HCT116 (cell line): ENCODE data around the gene ATP11B. TPM values are rescaled to one million over a fixed set of nuclear protein-coding genes. Genes with fewer than 3 reads are reported as not detected.

Experiments
- ATAC-seq: fragments of 200-7000 bp; cut with Tn5 transposase; 2 replicates; pipeline ENCODE4 v1.9.1; 2020; ENCODE audit warnings: mild to moderate bottlenecking, moderate library complexity
- BruUV-seq: library from RNA; stranded (reverse); fragments of 400-500 nt; replicated peaks from 2 replicates; lab custom pipeline; 2021; lab: Mats Ljungman, UMichigan
- CTCF ChIA-PET: fragments of 300-600 bp; sonication (Branson Sonifier 250); formaldehyde crosslinking; loops from one replicate; lab custom pipeline; 2021; ENCODE audit warnings: antibody characterized with exemption; lab: Charles Lee
- POLR2A ChIA-PET: fragments of 300-600, 350-600 bp; sonication (Branson Sonifier 250); formaldehyde crosslinking; loops from one replicate; lab custom pipeline; 2021; ENCODE audit warnings: antibody characterized with exemption; lab: Charles Lee
- RAD21 ChIA-PET, 2 experiments: fragments of 300-600 bp; sonication (Branson Sonifier 250); formaldehyde crosslinking; loops; one replicate each; lab custom pipeline; 2023; ENCODE audit warnings: low total read pairs in 2 of 2; ENCODE audit not compliant: uncharacterized antibody in 2 of 2, unreplicated experiment in 2 of 2, low non-redundant PET in 1 of 2; lab: Charles Lee
- DNase-seq: peaks from one replicate; pipeline ENCODE4 v3.0.0-alpha.2; 2010; ENCODE audit warnings: low read depth, low spot score
- H2AFZ ChIP-seq: fragments of 200-600 bp; shearing (Covaris generic), sonication (generic); 2 replicates; pipeline ENCODE4 v1.6.1; 2017; ENCODE audit warnings: low read depth, mixed run types, mixed read lengths, antibody characterized with exemption, low read length; ENCODE audit not compliant: poor library complexity, severe bottlenecking
- H3K27ac ChIP-seq: 2 replicates; pipeline ENCODE4 v1.5.1; 2012; ENCODE audit warnings: low read depth, low read length
- H3K27me3 ChIP-seq: fragments of 200-600 bp; sonication (generic); 2 replicates; pipeline ENCODE4 v1.6.1; 2016; ENCODE audit warnings: mixed run types, low read length, mixed read lengths; ENCODE audit not compliant: insufficient read depth
- H3K36me3 ChIP-seq, 2 experiments: fragments of 200-500 bp in 1 of 2; fragments of 200-600 bp in 1 of 2; sonication (Bioruptor generic) in 1 of 2; sonication (generic) in 1 of 2; 2 replicates each; pipeline versions ENCODE4 v1.5.1 to v1.6.1; 2014 to 2016; ENCODE audit warnings: low read length in 2 of 2, inconsistent platforms in 1 of 2, mixed read lengths in 1 of 2, mixed run types in 1 of 2; ENCODE audit not compliant: insufficient read depth in 2 of 2, control insufficient read depth in 1 of 2
- H3K4me1 ChIP-seq, 2 experiments: fragments of 200-600 bp in 1 of 2; sonication (generic) in 1 of 2; 2 replicates each; pipeline versions ENCODE4 v1.5.1 to v1.6.1; 2012 to 2017; ENCODE audit warnings: low read length in 2 of 2, inconsistent platforms in 1 of 2, mild to moderate bottlenecking in 1 of 2, mixed read lengths in 1 of 2, mixed run types in 1 of 2, moderate library complexity in 1 of 2; ENCODE audit not compliant: insufficient read depth in 2 of 2, control insufficient read depth in 1 of 2
- H3K4me2 ChIP-seq: fragments of 200-600 bp; sonication (generic); 2 replicates; pipeline ENCODE4 v1.6.1; 2017; ENCODE audit warnings: mixed run types, low read length, mixed read lengths
- H3K4me3 ChIP-seq, 2 experiments: fragments of 200-600 bp in 1 of 2; sonication (generic) in 1 of 2; replicated peaks in 1 of 2; 2 replicates each; pipeline ENCODE4 v1.5.1; 2011 to 2016; ENCODE audit warnings: low read length in 2 of 2, control low read depth in 1 of 2, low read depth in 1 of 2, mild to moderate bottlenecking in 1 of 2, mixed read lengths in 1 of 2, mixed run types in 1 of 2
- H3K79me2 ChIP-seq: fragments of 200-600 bp; sonication (generic); 2 replicates; pipeline ENCODE4 v1.6.1; 2017; ENCODE audit warnings: mild to moderate bottlenecking, mixed run types, low read length, moderate library complexity, mixed read lengths; ENCODE audit not compliant: insufficient read depth
- H3K9ac ChIP-seq: fragments of 200-600 bp; sonication (generic); 2 replicates; pipeline ENCODE4 v1.6.1; 2016; ENCODE audit warnings: low read length, mixed read lengths
- H3K9me2 ChIP-seq: fragments of 200-600 bp; sonication (generic), shearing (Covaris generic); 2 replicates; pipeline ENCODE4 v1.6.1; 2017; ENCODE audit warnings: mixed run types, mild to moderate bottlenecking, moderate library complexity; ENCODE audit not compliant: insufficient read depth
- H3K9me3 ChIP-seq, 2 experiments: fragments of 200-500 bp in 1 of 2; fragments of 200-600 bp in 1 of 2; sonication (Bioruptor generic) in 1 of 2; sonication (generic) in 1 of 2; 2 replicates each; pipeline ENCODE4 v1.6.1; 2014 to 2017; ENCODE audit warnings: low read length in 2 of 2, mixed read lengths in 2 of 2, inconsistent platforms in 1 of 2, low read depth in 1 of 2, mild to moderate bottlenecking in 1 of 2, mixed run types in 1 of 2, moderate library complexity in 1 of 2; ENCODE audit not compliant: control insufficient read depth in 1 of 2, insufficient read depth in 1 of 2
- H4K20me1 ChIP-seq: fragments of 200-600 bp; sonication (generic), shearing (Covaris generic); 2 replicates; pipeline ENCODE4 v1.6.1; 2017; ENCODE audit warnings: mixed run types, mild to moderate bottlenecking, moderate library complexity; ENCODE audit not compliant: insufficient read depth
- ATF3 ChIP-seq: IDR thresholded peaks from 2 replicates; pipeline ENCODE4 v1.6.1; 2012
- CEBPB ChIP-seq: IDR thresholded peaks from 2 replicates; pipeline ENCODE4 v1.6.1; 2012; ENCODE audit warnings: low read depth
- EGR1 ChIP-seq: IDR thresholded peaks from 2 replicates; pipeline ENCODE4 v1.6.1; 2012; ENCODE audit warnings: low read depth
- EZH2 ChIP-seq: fragments of 200-600 bp; sonication (generic); IDR thresholded peaks from 2 replicates; pipeline ENCODE4 v1.6.1; 2017; ENCODE audit warnings: antibody characterized with exemption, mixed run types
- FOSL1 ChIP-seq: IDR thresholded peaks from 2 replicates; pipeline ENCODE4 v1.6.1; 2012; ENCODE audit warnings: low read depth
- RAD21 ChIP-seq: IDR thresholded peaks from 2 replicates; pipeline ENCODE4 v1.6.1; 2012; ENCODE audit warnings: low read depth, mild to moderate bottlenecking
- SIN3A ChIP-seq: IDR thresholded peaks from 2 replicates; pipeline ENCODE4 v1.6.1; 2012; ENCODE audit warnings: low read depth
- TCF7L2 ChIP-seq: IDR thresholded peaks from 2 replicates; pipeline ENCODE4 v1.7.0; 2011; ENCODE audit warnings: borderline replicate concordance, inconsistent platforms; ENCODE audit not compliant: insufficient read depth, insufficient read length; ENCODE audit errors: extremely low read depth
- ZFX ChIP-seq: fragments of 450-650 bp; IDR thresholded peaks from 2 replicates; pipeline ENCODE4 v1.6.1; 2017
- ZNF274 ChIP-seq: fragments of 200-500 bp; sonication (Bioruptor generic); IDR thresholded peaks from 2 replicates; pipeline ENCODE4 v1.6.1; 2014; ENCODE audit warnings: mild to moderate bottlenecking, low read depth, low read length, inconsistent platforms
- intact Hi-C: fragments of 100-400 bp; cut with micrococcal nuclease; formaldehyde crosslinking; loops from 2 replicates; pipeline ENCODE4 v1.10.0; 2022
- total RNA-seq: library from RNA; stranded (reverse); gene quantifications from one replicate; pipeline ENCODE4 v1.2.1, GENCODE V29; 2021; ENCODE audit not compliant: unreplicated experiment
- TF ChIP-seq, protein P1 (sequence below): IDR thresholded peaks from 2 replicates; pipeline ENCODE4 v1.6.1; 2011; ENCODE audit warnings: mild to moderate bottlenecking, low read length, moderate library complexity; ENCODE audit not compliant: insufficient replicate concordance; ENCODE audit errors: extremely low read depth
- TF ChIP-seq, protein P2 (sequence below): IDR thresholded peaks from 2 replicates; pipeline ENCODE4 v1.6.1; 2012; ENCODE audit warnings: low read depth

The ATP11B gene
- total RNA-seq, 1 experiment from 2014 or later = 53.0 TPM

- no peak overlapping the region for H3K4me3 ChIP-seq
- POLR2A ChIA-PET = no interaction called here
Observed at GRCh38 chr3:182969277-182969676, 176.0 kb downstream of the ATP11B start.

DNA sequence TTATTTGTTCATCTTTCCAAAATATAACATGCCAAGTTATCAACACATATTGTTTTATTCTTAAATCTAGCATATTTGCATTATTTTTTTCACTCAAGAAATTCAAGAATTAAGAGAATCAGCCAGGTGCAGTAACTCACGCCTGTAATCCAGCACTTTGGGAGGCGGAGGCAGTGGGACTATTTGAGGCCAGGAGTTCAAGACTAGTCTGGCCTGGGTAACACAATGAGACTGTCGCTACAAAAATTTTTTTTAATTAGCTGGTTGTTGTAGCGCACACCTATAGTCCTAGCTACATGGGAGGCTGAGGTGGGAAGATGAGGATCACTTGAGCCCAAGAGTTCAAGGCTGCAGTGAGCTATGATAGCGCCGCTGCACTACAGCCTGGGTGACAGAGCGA, 176.5 kb downstream of the ATP11B start:
- H3K4me3 ChIP-seq = no peak overlapping the region
- H2AFZ ChIP-seq = no peak overlapping the region
- no peak overlapping the region for H3K9ac ChIP-seq
- ChIA-PET RAD21 (no interaction called here), POLR2A (no interaction called here), CTCF (no interaction called here)
- BruUV-seq = no TSS peak
- H3K27ac ChIP-seq = no peak overlapping the region
- H3K4me2 ChIP-seq = peak overlapping the region; percentile 2; the same call in 1 of the 2 replicates
- H3K9me3 ChIP-seq = no peaks in the 10 kb centered on the region
- no peaks in the 10 kb centered on the region for H3K9me2 ChIP-seq
- H4K20me1 ChIP-seq = no peaks in the 10 kb centered on the region
- DNase-seq (no peak), ATAC-seq (no peak)
- H3K79me2 ChIP-seq = peaks cover 89% of the 10 kb centered on the region
- H3K4me1 ChIP-seq = peaks cover 2 to 18% of the 10 kb centered on the region in 2 experiments; a peak in 2 of 4 replicates
- no peaks in the 10 kb centered on the region for H3K27me3 ChIP-seq
- intact Hi-C loops = no loop called here
- no peaks in the 10 kb centered on the region for H3K36me3 ChIP-seq
- no peak for TF ChIP-seq ATF3
- no peak for TF ChIP-seq ZNF274
- TF ChIP-seq RAD21 = no peak
- TF ChIP-seq CEBPB = no peak
- no peak for TF ChIP-seq EZH2
- TF ChIP-seq, protein P1, sequence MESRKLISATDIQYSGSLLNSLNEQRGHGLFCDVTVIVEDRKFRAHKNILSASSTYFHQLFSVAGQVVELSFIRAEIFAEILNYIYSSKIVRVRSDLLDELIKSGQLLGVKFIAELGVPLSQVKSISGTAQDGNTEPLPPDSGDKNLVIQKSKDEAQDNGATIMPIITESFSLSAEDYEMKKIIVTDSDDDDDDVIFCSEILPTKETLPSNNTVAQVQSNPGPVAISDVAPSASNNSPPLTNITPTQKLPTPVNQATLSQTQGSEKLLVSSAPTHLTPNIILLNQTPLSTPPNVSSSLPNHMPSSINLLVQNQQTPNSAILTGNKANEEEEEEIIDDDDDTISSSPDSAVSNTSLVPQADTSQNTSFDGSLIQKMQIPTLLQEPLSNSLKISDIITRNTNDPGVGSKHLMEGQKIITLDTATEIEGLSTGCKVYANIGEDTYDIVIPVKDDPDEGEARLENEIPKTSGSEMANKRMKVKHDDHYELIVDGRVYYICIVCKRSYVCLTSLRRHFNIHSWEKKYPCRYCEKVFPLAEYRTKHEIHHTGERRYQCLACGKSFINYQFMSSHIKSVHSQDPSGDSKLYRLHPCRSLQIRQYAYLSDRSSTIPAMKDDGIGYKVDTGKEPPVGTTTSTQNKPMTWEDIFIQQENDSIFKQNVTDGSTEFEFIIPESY = no peak
- no peak for TF ChIP-seq ZFX
- TF ChIP-seq EGR1 = no peak
- TF ChIP-seq FOSL1 = no peak
- no peak for TF ChIP-seq SIN3A

More at GRCh38 chr3:182969277-182969676, 176.0 kb downstream of the ATP11B start:
- no peaks in the 10 kb centered on the region for H4K20me1 ChIP-seq
- H3K4me1 ChIP-seq = peaks cover 2 to 18% of the 10 kb centered on the region in 2 experiments; a peak in 2 of 4 replicates
- no peaks in the 10 kb centered on the region for H3K9me2 ChIP-seq
- no peaks in the 10 kb centered on the region for H3K9me3 ChIP-seq
- no peaks in the 10 kb centered on the region for H3K36me3 ChIP-seq
- no peaks in the 10 kb centered on the region for H3K27me3 ChIP-seq
- ATAC-seq (no peak), DNase-seq (no peak)
- BruUV-seq = no TSS peak
- ChIA-PET CTCF (no interaction called here), RAD21 (no interaction called here)
- H3K79me2 ChIP-seq = peaks cover 88% of the 10 kb centered on the region
- TF ChIP-seq ZFX (no peak), TCF7L2 (no peak)
- TF ChIP-seq, protein P2, sequence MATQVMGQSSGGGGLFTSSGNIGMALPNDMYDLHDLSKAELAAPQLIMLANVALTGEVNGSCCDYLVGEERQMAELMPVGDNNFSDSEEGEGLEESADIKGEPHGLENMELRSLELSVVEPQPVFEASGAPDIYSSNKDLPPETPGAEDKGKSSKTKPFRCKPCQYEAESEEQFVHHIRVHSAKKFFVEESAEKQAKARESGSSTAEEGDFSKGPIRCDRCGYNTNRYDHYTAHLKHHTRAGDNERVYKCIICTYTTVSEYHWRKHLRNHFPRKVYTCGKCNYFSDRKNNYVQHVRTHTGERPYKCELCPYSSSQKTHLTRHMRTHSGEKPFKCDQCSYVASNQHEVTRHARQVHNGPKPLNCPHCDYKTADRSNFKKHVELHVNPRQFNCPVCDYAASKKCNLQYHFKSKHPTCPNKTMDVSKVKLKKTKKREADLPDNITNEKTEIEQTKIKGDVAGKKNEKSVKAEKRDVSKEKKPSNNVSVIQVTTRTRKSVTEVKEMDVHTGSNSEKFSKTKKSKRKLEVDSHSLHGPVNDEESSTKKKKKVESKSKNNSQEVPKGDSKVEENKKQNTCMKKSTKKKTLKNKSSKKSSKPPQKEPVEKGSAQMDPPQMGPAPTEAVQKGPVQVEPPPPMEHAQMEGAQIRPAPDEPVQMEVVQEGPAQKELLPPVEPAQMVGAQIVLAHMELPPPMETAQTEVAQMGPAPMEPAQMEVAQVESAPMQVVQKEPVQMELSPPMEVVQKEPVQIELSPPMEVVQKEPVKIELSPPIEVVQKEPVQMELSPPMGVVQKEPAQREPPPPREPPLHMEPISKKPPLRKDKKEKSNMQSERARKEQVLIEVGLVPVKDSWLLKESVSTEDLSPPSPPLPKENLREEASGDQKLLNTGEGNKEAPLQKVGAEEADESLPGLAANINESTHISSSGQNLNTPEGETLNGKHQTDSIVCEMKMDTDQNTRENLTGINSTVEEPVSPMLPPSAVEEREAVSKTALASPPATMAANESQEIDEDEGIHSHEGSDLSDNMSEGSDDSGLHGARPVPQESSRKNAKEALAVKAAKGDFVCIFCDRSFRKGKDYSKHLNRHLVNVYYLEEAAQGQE = no peak
- H3K4me2 ChIP-seq = peak overlapping the region; percentile 2; the same call in 1 of the 2 replicates
- no peak overlapping the region for H3K27ac ChIP-seq
- intact Hi-C loops = no loop called here
- no peak overlapping the region for H2AFZ ChIP-seq
- H3K9ac ChIP-seq = no peak overlapping the region
